ENCODE results near the gene TAX1BP1.

TAX1BP1 gene

GRCh38 chr7:27703181-27703580 is 36.8 kb upstream of the TAX1BP1 start:
- no peak for DNase-seq (ENCODE audit: low spot score)

GRCh38 chr7:27704422-27705199 is 35.4 kb upstream of the TAX1BP1 start:
- TF ChIP-seq CTCF (IDR thresholded peaks at IDR 0.05; ENCODE audit: extremely low read depth, missing control alignments), result no peak
- no peak for DNase-seq (ENCODE audit: low spot score)

More at GRCh38 chr7:27703181-27703580, 36.8 kb upstream of the TAX1BP1 start:
- TF ChIP-seq CTCF (IDR thresholded peaks at IDR 0.05; ENCODE audit: extremely low read depth, missing control alignments), result no peak

GRCh38 chr7:27705200-27705594 is 34.8 kb upstream of the TAX1BP1 start:
- DNase-seq (ENCODE audit: low spot score), result no peak

GRCh38 chr7:27708485-27708884 is 31.5 kb upstream of the TAX1BP1 start:
- DNase-seq (ENCODE audit: low spot score), result no peak
- TF ChIP-seq CTCF (IDR thresholded peaks at IDR 0.05; ENCODE audit: extremely low read depth, missing control alignments), result no peak

More at GRCh38 chr7:27705200-27705594, 34.8 kb upstream of the TAX1BP1 start:
- TF ChIP-seq CTCF (IDR thresholded peaks at IDR 0.05; ENCODE audit: extremely low read depth, missing control alignments), result no peak

- no peak for DNase-seq (ENCODE audit: low spot score)
Observed at GRCh38 chr7:27709137-27710075, 30.6 kb upstream of the TAX1BP1 start.

GRCh38 chr7:27712217-27712616 is 27.7 kb upstream of the TAX1BP1 start:
- DNase-seq (ENCODE audit: low spot score), result no peak
- no peak for TF ChIP-seq CTCF (IDR thresholded peaks at IDR 0.05; ENCODE audit: extremely low read depth, missing control alignments)

More at GRCh38 chr7:27709137-27710075, 30.6 kb upstream of the TAX1BP1 start:
- no peak for TF ChIP-seq CTCF (IDR thresholded peaks at IDR 0.05; ENCODE audit: extremely low read depth, missing control alignments)
